Activated CD4-positive, CD25-positive, alpha-beta regulatory T cell treated with anti-CD3 and anti-CD28 coated beads, Interleukin-2, amount 50 U/mL, for 24 hours (primary cell): ENCODE results near the gene SEC63.
"Not testable (repeated sequence)": the region's sequence is repeated elsewhere in the genome, so short reads cannot be mapped to it uniquely, and the experiment has no call there.

Source experiments
- ATAC-seq, 2 donors: fragments of 150-1000 bp; cut with Tn5 transposase; one replicate each; pipeline ENCODE4 v1.10.0; 2021; ENCODE audit warnings: mild to moderate bottlenecking in 1 of 2, moderate library complexity in 1 of 2

The SEC63 gene

DNA sequence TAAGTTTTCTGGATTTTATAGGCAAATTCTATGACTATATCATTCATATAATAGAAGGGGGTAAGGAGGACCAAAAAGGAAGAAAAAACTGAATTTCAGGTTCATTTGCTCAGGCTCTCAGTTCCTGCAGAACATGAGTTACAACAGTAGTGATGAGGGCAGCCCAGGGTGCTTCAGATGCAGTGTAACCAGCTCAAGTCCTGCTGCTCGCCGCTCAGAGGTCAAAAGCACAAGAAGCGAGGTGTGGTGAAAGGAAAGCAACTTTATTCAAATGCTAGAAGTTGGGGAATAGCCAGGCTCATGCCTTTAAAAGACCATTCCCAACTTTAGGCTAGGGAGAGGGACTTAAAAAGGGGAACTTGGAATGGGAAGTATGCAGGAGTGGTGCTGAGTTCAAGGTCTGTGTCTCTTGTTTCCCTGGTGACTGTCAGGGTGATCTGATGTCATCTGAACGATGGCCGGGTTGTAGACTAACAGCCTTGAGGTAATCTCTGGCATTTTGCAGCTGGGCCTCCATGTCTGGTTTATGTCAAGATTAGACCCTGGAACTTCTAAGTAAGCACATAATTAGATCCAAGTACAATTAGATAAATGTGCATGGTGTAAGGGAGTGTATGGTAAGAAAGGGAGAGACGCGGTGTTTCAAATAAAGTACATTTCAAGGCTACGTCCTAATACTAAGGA lies 14.5 kb upstream of the SEC63 start:
- no peak for ATAC-seq

DNA sequence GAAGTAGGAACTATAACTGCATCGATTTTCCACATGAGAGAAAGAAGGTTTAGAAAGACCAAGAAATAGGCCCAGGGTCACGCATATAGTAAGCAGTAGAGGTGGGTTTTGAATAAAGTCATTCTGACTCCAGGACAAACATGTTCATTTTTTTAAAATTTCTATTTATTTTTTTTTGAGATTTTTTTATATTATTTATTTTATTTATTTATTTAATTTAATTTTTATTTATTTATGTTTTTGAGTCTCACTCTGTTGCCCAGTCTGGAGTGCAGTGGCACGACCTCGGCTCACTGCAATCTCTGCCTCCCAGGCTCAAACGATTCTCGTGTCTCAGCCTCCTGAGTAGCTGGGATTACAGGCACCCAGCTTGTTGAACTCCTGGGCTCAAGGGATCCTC lies 13.2 kb upstream of the SEC63 start:
- ATAC-seq, result no peak

DNA sequence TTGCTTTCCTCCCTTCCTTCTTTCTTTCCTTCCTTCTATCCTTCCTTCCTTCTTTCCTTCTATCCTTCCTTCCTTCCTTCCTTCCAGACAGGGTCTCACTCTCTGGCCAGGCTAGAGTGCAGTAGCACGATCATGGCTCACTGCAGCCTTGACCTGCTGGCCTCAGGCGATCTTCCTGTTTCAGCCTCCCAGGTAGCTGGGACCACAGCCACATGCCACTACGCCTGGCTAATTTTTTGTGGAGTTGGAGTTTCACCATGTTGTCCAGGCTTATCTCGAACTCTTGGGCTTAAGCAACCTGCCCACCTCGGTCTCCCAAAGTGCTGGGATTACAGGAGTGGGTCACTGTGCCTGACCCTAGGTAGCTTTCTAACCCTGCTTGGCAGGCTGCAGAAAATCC lies 12.2 kb upstream of the SEC63 start:
- no peak for ATAC-seq

DNA sequence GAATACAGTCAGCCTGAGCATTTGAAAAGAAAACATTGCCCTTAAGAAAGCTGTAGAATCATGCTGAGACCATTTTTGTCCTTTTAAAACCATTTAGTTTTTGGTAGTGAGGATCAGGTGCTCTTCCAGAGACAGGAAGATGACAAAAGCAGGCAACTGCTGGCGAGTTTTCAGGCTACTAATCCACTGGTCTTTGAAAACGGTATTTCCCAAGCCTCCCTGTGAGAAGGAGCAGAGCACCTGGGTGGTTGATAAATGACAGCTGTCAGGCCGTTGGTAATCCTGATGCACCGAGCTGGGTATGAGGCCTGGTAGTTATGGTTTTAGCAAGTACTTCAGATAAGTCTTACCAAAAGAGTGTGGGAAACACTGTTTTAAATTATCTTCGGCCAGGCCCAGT lies 10.1 kb upstream of the SEC63 start:
- ATAC-seq, result no peak

DNA sequence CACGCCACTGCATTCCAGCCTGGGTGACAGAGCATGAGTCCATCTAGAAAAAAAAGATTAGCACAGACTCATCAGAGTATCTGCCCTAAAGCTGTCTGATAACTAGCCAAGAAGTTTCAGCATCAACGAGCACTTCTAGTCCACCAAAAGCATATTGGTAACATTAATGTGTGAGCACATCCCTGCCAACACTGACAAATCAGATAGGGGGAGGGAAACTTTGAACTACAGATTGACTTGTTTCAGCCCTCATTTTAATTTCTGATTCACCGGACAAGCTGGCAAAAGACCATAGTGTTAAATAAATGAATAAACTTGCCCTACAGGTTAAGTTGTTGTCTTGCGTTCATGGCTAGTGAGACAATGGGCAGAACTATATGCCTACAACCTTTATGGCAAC lies 7.7 kb upstream of the SEC63 start:
- no peak for ATAC-seq

DNA sequence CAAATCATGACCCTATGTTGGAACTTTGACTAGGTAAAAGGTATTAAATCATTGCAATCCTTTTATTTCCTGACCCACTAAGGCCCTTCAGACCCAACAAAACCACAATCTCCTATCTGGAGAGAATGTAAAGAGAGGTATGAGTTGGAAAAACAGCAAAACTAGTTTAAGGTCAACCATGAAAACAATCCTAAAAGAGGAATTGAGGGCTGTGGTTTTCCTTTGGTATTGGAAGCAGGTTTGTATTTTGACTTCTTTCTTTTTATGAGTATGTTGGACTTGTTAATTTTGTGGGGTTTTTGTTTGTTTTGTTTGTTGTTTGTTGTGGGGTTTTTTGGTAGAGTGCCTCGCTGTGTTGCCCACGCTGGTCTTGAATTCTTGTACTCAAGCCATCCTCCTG lies 4.7 kb upstream of the SEC63 start:
- no peak for ATAC-seq

DNA sequence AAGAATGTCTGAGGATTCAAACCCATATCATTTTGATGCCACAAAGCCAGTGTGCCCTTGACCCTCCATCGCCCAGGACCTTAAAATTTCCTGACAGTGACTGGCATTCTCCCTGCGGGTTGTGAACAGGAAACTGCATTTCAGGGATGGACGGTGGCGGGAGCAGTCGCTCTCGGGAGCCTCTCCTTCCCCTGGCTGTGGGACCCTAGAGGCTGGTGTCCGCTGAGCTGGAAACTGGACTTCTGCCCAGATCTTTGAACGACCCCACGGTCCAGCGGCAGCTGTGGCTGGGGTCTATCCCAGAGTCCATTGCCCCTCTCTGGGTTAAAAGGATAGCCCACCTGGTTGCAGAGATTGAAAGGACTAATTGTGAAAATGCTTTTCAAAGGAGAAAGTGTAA lies 1.4 kb upstream of the SEC63 start:
- no peak for ATAC-seq

DNA sequence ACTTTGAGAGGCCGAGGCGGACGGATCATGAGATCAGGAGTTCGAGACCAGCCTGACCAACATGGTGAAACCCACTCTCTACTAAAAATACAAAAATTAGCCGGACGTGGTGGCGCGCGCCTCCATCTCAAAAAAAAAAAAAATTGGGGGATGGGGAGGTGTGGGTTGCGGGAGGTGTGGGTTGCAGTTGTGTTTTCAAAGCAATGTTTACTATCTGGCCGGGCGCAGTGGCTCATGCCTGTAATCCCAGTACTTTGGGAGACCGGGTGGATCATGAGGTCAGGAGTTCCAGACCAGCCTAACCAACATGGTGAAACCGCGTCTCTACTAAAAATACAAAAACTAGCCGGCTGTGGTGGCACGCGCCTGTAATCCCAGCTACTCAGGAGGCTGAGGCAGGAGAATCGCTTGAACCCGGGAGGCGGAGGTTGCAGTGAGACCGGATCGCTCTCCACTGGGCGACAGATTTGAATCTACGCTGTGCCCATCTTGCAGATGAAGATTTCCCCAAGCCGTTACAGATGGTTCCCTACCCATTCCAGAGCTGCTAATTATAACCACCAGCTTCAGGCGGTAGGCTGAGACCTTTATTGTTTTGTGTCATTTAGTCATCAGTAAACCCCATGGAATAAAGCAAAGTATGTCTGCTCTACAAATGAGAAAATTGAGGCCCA lies 818 bp upstream of the SEC63 start:
- not testable (repeated sequence) for ATAC-seq

DNA sequence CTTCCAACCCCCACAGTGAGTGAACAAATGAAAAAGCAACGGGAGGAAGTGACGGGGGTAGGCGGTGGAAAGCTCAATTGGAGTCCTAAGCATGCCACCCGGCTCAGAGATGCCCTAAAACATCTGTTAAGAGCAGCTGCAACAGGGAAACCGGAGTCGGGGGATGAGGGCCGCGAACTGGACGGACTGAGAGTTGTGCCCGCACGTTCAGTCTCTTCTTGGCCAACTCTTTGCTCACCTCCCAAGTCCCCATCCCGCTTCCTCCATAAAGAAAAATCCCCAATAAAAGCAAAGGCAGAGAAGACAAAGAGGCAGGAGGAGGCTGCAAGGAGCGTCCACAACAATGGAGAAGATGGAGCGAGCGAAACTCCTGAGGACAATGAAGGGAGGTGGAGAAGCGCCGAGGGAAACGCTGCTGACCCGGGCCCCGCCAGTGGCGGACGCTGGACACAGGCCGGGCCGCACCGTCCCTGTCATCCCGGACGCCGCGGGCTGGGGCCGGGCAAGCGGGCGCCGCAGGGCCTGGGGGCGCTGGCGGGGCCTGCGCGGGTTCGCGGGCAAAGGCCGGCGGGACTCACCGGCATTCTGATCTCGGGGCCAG lies 600 bp downstream of the SEC63 start:
- ATAC-seq, result peak; percentile 30 to 44

DNA sequence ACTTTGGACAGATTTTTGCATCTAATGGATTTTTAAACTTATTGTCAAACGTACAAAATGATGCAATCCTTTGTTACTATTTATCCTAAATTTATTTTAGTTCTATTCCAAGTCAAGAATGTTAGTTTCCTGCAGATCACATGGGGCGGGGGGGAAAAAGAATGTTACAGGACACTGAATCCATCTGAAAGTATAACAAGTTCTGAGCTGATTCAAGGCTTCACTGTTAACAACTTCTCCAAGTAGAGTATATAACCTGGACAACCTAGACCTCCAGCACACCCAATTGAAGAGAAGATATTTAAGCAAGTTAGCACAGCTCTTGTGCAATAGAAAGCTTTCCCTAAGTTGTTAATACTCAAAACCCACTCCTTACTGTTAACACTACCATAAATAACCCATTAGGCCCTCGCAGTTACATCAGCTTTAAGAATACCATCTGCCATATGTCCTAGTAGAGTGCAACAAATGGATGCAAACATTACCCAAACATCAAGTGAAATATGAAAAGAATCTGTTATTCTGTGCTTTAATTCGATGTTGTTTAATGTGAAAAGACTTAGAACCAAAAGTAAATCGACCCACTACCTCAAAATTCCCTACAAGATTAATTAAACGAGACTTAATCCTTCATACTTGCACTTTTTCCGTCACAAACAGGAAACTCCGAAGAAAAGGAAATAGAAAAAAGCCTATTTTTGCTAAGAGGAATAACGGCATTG lies 1.3 kb downstream of the SEC63 start:
- ATAC-seq, result no peak

DNA sequence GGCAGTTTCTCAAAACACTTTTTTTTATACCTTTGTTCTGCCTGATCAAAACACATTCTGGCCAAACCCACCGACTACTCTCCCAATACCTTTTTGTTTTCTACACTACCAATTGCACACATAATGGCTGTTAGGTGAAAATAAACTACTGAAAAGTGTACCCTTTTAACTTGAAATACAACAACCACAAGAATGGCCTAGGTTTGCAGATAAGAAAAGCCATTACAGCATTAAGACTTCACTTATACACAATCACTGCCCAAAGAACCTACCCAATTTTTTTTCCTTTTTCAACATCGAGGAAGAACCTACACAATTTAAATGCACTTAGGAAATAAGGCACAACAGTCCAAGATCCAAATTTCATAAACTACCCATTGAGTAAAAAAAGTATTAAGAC lies 1.8 kb downstream of the SEC63 start:
- ATAC-seq, result no peak

DNA sequence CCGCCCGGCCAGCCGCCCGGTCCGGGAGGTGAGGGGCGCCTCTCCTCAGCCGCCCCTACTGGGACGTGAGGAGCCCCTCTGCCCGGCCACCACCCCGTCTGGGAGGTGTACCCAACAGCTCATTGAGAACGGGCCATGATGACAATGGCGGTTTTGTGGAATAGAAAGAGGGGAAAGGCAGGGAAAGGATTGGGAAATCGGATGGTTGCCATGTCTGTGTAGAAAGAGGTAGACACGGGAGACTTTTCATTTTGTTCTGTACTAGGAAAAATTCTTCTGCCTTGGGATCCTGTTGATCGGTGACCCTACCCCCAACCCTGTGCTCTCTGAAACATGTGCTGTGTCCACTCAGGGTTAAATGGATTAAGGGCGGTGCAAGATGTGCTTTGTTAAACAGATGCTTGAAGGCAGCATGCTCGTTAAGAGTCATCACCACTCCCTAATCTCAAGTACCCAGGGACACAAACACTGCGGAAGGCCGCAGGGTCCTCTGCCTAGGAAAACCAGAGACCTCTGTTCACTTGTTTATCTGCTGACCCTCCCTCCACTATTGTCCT lies 4.1 kb downstream of the SEC63 start:
- ATAC-seq, result not testable (repeated sequence)

DNA sequence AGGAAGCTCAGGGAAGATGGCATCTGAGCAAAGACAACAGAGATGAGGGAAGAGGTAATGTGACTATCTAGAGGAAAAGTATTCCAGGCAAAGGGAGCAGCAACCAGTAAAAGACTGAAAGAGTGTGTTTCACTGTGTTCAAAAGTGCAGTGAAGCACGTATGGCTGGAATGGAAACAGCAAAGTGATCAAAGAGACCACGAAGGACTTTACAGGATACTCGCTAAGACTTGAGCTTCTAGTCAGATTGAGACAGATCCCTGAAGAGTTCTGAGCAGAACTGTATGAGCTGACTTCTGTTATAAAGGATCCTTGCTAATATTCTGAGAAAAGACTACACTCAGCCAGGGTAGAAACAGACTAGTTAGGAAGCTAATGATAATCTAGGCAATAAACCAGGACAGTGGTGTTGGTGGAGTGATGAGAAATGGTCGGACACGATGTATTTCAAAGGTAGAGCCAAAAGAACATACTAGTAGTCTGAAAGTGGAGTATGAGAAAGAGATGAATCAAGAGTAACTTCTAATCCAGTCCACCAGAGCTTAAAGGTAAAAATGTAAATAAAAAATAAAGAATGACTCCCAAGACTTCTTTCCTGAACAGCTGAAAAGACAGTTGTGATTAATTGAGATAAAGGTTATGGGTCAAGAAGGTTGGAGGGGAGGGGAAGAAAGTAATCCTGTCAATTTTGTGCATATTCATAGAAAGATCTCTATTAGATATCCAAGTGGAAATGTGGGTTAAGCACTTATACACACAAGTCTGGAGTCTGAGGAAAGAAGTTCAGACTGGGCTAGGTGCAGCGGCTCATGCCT lies 14.2 kb downstream of the SEC63 start:
- ATAC-seq, result no peak

DNA sequence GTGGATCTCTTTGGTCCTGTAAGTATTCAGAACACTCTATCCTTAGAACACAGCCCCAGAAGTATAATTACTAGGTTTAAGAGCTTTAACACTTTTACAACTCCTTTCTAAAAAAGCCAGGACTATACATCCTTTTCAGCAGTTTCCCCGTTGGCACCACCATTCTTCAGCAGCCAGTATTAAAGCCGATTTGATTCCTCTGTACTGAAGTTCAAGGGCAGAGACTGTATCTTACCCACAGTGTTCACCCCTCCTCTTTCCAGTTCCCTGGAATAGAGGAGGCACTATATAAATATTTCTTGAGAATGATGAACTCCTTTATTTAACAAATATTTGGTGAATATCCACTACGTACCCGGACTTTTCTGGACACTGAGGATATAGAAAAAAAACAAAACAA lies 15.9 kb downstream of the SEC63 start:
- ATAC-seq, result no peak

DNA sequence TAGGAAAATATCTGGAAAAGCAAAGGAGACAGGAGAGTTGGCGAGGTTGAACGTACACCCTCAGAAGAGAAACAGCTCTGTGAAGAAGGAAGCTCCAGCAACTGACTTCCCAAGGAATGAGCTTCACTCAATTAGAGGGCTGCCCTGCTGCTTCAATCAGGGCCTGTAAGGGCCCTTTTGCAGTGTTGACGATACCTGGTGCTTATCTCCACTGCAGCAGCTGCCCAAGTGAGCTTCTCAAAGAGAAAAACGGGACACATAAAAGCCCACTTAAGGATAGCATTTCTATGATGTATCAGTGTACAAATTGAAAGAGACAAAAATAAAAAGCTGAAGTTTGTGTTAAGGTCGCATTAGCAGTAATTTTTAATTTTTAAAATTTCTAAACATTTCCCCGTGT lies 16.4 kb downstream of the SEC63 start:
- ATAC-seq, result no peak

DNA sequence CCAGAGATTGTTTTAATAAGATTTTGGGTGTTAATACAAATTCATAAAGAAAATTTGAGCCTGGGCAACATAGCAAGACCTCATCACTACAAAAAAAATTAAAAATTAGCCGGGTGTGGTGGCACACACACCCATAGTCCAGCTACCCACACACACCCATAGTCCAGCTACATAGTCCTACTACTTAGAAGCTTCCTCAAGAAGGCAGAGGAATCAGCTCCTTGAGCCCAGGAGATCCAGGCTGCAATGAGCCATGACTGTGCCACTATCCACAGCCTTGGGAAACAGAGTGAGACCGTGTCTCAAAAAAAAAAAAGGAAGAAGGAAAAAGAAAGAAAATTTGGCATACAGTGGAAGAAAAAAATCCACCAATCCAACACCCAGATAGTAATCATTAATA lies 16.8 kb downstream of the SEC63 start:
- ATAC-seq, result no peak

DNA sequence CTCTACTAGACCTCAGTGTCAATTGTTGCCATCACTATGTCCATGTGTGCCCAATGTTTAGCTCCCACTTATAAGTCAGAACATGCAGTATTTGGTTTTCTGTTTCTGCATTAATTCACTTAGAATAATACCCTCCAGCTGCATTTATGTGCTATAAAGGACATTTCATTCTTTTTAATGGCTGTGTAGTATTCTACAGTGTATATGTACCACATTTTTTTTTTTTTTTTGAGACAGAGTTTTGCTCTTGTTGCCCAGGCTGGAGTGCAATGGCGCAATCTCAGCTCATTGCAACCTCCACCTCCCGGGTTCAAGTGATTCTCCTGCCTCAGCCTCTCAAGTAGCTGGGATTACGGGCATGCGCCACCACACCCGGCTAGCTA lies 21.1 kb downstream of the SEC63 start:
- ATAC-seq, result not testable (repeated sequence)

DNA sequence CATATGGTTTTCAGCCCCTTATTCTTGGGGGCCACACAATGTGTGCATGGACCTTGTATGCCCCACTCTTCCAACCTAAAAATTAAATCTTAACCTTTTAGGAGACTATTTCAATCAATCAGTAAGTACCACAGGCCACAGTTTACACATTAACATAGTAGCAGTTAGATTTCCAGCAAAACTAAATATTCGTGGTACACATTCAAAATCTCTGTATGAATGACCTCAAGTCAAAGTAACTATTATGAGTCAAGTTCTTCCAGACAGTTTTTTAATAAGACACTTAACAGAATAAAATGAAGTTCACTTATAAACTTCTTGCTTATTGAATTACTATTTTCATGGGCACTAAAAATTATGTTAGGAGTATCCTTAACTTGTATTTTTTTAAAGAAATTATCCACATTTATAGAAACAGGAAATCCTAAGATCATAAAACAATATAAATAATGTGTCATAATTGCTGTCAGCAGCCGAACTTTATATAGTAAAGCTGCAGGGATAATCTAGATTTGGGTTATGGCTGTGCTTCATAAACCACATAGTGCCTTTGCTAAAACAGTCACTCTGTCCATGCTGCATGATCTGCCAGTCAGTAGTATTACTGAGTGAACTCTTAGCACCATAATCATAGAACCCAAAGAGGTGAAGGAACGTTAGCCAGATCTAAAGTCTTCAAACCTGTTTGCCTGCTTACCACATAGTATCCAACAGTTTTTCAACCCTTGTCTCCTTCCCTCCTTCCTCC lies 21.7 kb downstream of the SEC63 start:
- no peak for ATAC-seq

DNA sequence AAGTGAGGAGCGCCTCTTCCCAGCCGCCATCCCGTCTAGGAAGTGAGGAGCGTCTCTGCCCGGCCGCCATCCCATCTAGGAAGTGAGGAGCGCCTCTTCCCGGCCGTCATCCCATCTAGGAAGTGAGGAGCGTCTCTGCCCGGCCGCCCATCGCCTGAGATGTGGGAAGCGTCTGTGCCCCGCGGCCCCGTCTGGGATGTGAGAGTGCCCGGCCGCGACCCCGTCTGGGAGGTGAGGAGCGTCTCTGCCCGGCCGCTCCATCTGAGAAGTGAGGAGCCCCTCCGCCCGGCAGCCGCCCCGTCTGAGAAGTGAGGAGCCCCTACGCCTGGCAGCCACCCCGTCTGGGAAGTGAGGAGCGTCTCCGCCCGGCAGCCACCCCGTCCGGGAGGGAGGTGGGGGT lies 23.8 kb downstream of the SEC63 start:
- not testable (repeated sequence) for ATAC-seq

DNA sequence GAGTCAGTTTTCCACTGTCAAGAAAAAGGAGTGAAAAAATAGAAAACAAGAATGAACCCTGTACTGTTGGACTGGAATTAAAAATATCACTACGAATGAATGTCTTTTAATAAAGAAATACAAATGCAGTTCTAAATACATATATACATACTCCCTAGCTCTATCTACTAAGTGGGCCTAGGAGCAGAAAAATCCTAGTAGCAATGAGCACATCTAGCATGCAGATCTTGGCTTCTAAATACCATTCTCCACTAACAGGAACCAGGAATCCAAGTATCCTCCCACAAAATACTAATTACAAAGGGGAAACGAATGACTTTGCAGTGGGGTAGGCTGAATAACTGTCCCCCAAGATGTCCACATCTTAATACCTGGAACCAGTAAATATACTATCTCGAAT lies 25.4 kb downstream of the SEC63 start:
- ATAC-seq, result no peak

DNA sequence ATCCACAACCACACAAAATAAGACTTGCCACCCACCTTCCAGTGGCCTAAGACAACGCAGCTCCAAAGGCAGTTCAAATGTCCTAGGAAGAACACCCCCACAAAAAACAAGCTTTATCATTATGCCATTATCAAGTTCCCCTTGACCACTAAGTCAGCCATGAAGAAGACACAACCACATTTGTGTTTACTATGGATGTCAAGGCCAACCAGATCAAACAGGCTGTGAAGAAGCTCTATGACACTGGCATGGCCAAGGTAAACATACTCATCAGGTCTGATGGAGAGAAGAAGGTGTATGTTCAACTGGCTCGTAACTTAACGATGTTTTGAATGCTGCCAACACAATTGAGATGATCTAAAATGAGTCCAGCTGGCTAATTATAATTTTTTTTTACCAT lies 26.1 kb downstream of the SEC63 start:
- no peak for ATAC-seq

DNA sequence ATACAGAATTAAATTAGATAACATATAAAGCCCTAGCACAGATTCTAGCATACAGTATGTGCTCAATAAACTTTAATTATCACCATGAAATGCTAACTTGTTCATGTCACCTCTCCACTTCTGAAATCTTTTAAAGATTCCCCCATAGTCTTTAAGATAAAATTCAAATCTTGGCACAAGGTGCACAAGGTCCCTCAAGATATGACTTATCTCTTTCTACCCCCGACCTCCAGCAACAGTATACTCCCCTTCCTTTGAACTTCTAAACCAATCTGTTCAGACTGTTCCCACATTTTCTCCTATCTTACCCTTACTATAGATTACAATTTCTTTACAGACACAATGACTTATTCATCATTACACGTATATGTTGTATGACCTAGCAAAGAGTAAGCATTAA lies 29.0 kb downstream of the SEC63 start:
- no peak for ATAC-seq
